GM10248 (cell line): ENCODE measurements around the gene DLL4.

Experiments
- CTCF ChIA-PET: fragments of 300-600 bp; sonication (Branson Sonifier 250); formaldehyde crosslinking; extraction: SDS; loops from one replicate; lab custom pipeline; 2021; ENCODE audit warnings: antibody characterized with exemption; lab: Yijun Ruan, JAX
- POLR2A ChIA-PET: fragments of 350-650 bp; sonication (Branson Sonifier 250); formaldehyde crosslinking; extraction: SDS; loops from one replicate; lab custom pipeline; 2020; ENCODE audit warnings: antibody characterized with exemption; lab: Yijun Ruan, JAX
- DNase-seq: peaks from one replicate; pipeline ENCODE4 v3.0.0; 2012; ENCODE audit errors: extremely low spot score
- TF ChIP-seq, protein P1 (sequence below): IDR thresholded peaks from 2 replicates; pipeline ENCODE4 v1.5.1; 2012; ENCODE audit warnings: mild to moderate bottlenecking, low read depth; ENCODE audit errors: extremely low read depth, missing control alignments, control extremely low read depth

The DLL4 gene

GRCh38 chr15:40944510-40945296 is 15.6 kb downstream of the DLL4 start:
- ChIA-PET CTCF (interaction anchor here (0.9 to 4.8 kb wide), 5 partner anchors 10 to 240 kb away, joined by 3 to 26 read pairs (median 3); partner anchors contain the start of gene DLL4), POLR2A (no interaction called here)
- no peak for DNase-seq
- TF ChIP-seq, protein P1, sequence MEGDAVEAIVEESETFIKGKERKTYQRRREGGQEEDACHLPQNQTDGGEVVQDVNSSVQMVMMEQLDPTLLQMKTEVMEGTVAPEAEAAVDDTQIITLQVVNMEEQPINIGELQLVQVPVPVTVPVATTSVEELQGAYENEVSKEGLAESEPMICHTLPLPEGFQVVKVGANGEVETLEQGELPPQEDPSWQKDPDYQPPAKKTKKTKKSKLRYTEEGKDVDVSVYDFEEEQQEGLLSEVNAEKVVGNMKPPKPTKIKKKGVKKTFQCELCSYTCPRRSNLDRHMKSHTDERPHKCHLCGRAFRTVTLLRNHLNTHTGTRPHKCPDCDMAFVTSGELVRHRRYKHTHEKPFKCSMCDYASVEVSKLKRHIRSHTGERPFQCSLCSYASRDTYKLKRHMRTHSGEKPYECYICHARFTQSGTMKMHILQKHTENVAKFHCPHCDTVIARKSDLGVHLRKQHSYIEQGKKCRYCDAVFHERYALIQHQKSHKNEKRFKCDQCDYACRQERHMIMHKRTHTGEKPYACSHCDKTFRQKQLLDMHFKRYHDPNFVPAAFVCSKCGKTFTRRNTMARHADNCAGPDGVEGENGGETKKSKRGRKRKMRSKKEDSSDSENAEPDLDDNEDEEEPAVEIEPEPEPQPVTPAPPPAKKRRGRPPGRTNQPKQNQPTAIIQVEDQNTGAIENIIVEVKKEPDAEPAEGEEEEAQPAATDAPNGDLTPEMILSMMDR: no peak

DNA sequence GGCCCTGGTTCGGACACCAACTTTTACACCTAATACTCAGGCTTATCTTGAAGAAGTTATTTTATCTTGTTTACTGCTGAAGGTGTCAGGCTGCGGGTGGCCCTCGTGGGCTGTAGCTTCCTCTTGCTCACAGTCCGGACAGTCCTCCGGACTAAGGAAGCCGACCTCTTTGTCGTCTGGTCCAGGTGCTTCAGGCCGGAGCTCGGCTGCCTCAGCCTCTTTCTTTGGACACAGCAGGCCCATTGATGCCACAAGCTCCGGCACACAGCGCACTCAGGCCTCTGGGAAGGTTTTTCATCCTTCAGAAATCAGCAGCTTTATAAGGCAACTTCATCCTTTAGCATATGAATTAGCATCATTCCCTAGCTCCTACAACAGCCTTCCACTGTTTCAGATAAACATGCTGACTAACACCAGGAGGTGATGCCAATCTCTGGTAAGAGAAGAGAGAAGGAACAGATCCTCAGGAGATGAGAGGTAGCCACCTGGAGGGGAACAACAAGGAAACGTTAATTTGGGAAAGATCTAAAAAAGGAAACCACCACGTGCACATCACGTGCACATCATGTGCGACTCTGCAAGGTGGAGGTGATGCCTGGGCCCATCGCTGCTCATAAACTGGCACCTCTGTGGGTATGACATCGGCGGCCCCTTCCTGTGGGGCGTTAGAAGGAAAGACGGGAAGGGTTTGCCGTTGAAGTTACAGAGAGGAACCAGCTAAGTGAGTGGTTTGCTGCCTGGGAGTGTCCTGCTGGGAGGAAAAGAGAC is 19.8 kb downstream of the DLL4 start:
- TF ChIP-seq, protein P1: no peak
- no peak for DNase-seq
- ChIA-PET CTCF (interaction anchor here (1.3 to 4.8 kb wide), 5 partner anchors 15 to 90 kb away, joined by 3 to 26 read pairs (median 3); partner anchors contain the start of gene DLL4), POLR2A (no interaction called here)

GRCh38 chr15:40949756-40950207 is 20.6 kb downstream of the DLL4 start:
- ChIA-PET CTCF (interaction anchor here (1.3 to 5.8 kb wide), 5 partner anchors 8 to 45 kb away, joined by 3 to 75 read pairs (median 3); partner anchors contain the start of gene DLL4), POLR2A (no interaction called here)
- no peak for DNase-seq

GRCh38 chr15:40951764-40952163 is 22.6 kb downstream of the DLL4 start:
- TF ChIP-seq, protein P1: no peak
- ChIA-PET CTCF (interaction anchor here (1.0 to 5.8 kb wide), 7 partner anchors 10 to 279 kb away, joined by 3 to 75 read pairs (median 5); partner anchors contain the start of gene CHP1), POLR2A (no interaction called here)
- no peak for DNase-seq

More at GRCh38 chr15:40949756-40950207, 20.6 kb downstream of the DLL4 start:
- TF ChIP-seq, protein P1: no peak

GRCh38 chr15:40952301-40952900 is 23.3 kb downstream of the DLL4 start:
- ChIA-PET POLR2A (interaction anchor here (0.7 to 1.2 kb wide), 3 partner anchors 10 to 24 kb away, joined by 3 to 14 read pairs (median 4); no protein-coding TSS in a partner anchor), CTCF (interaction anchor here (0.7 to 5.8 kb wide), 12 partner anchors 10 to 279 kb away, joined by 3 to 75 read pairs (median 4); partner anchors contain the start of genes CHP1 and VPS18)
- no peak for DNase-seq

More at GRCh38 chr15:40952301-40952900, 23.3 kb downstream of the DLL4 start:
- TF ChIP-seq, protein P1: no peak
